NCI-H2171 treated with DMSO at 0.1 percent for 48 hours (cell line): ENCODE data around the gene PPP1R10.

Experiments
- DNase-seq: peaks from one replicate; lab custom pipeline; 2025; lab: John Stamatoyannopoulos, UW

PPP1R10 gene

GRCh38 chr6:30598912-30599624 lies 18.0 kb downstream of the PPP1R10 start:
- no peak for DNase-seq

GRCh38 chr6:30597315-30598144 lies 19.5 kb downstream of the PPP1R10 start:
- DNase-seq = peak; percentile 57

GRCh38 chr6:30592287-30592686 lies 24.8 kb downstream of the PPP1R10 start:
- no peak for DNase-seq

DNA sequence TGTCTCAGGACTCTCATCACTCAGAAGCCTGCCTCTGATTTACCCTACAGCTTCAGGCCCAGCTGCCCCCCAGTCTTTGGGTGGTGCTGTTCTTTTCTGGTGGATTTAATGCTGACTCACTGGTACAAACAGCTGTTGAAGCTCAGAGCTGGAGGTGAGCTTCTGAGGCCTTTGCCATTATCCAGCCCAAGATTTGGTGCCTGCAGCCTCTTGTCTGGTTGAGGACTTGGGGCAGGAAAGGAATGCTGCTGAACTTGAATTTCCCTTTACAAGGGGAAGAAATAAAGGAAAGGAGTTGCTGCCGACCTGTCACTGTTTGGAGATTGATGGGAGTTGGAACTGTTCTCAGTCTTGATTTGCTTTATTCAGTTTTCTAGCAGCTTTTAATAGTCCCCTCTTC lies 26.0 kb downstream of the PPP1R10 start:
- no peak for DNase-seq

- DNase-seq = no peak
Measured at GRCh38 chr6:30590509-30590908, 26.5 kb downstream of the PPP1R10 start.

DNA sequence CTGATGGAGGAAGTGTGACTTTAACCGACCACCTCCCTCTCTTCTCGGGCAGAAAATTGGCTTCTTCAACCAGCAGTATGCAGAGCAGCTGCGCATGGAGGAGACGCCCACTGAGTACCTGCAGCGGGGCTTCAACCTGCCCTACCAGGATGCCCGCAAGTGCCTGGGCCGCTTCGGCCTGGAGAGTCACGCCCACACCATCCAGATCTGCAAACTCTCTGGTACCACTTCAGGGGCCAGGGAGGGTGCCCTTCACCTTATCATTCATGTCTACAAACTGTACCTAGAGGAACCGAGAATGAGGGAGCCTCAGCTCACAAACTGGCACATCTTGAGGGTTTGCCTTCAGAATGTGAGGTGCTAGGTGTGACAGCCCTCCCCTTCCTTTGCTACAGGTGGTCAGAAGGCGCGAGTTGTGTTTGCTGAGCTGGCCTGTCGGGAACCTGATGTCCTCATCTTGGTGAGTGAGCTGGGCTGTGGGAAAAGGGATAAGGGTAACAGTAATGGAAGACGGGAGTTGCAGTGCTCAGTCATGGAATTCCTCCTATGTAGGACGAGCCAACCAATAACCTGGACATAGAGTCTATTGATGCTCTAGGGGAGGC lies 27.2 kb downstream of the PPP1R10 start:
- no peak for DNase-seq

GRCh38 chr6:30583921-30584320 lies 33.1 kb downstream of the PPP1R10 start:
- no peak for DNase-seq

- no peak for DNase-seq
Measured at GRCh38 chr6:30578051-30578450, 39.0 kb downstream of the PPP1R10 start.

DNA sequence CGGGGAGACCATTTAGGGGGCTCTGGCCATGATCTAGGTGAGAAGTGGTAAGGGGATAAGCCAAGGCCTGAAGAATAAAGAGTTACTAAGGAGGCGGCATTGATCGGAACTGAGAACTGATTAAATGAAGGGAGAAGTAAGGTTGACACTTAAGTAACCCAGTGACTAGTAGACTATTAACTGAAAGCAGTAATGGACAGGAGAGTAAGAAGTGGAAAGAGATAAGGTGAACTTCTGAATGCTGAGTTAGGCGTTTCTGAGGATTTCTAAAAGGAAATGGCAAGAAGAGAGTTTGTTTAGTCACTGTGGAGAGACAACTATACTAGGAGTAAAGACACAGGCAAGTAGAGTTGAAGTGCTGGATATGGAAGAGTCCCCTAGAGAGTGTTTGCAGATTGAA lies 43.9 kb downstream of the PPP1R10 start:
- no peak for DNase-seq

DNA sequence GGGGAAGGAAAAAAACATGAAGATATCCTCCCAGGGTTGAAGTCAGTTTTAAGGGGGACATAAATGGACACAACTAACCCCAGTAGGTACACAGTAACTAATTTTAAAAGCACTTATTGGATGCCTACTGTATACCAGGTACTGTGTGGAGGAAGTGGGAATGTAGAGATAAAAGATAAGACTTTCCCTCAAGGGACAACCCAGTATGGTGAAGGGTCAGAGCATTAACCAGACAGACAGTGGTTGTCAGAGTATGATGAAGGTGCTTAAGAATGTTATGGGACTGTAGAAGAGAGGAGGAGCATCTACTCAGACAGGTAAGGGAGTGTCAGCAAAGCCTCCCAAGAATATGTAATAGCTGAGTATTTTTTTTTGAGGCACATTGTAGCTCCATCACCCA lies 44.9 kb downstream of the PPP1R10 start:
- DNase-seq = no peak

- no peak for DNase-seq
Measured at GRCh38 chr6:30571762-30572082, 45.3 kb downstream of the PPP1R10 start.

GRCh38 chr6:30571075-30571761 lies 45.8 kb downstream of the PPP1R10 start, which contains the start of gene ABCF1:
TSS of gene ABCF1 (plus strand) at chr6:30571442. CDS start at chr6:30571488, 46 bp downstream.
- DNase-seq = peak; percentile 95

GRCh38 chr6:30570740-30571074 lies 46.3 kb downstream of the PPP1R10 start:
- no peak for DNase-seq

- no peak for DNase-seq
Measured at GRCh38 chr6:30570263-30570662, 46.8 kb downstream of the PPP1R10 start.

DNA sequence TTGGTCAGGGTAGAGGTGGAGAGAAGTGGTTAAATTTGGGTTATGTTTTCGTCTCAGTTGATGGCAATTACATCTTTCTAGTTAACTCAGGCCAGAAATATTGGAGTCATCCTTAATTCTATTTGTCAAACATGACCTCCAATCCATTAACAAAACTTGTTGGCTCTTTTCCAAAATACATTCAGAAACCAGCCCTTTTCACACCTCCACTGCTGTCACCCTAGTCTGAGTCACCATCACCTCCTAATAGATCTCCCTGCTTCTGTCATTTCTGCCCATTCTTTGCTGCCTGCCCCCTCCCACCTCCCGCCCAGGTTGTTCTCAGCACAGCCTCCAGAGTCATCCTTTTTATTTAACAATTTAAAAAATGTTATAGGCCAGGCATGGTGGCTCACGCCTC lies 48.8 kb downstream of the PPP1R10 start:
- no peak for DNase-seq

DNA sequence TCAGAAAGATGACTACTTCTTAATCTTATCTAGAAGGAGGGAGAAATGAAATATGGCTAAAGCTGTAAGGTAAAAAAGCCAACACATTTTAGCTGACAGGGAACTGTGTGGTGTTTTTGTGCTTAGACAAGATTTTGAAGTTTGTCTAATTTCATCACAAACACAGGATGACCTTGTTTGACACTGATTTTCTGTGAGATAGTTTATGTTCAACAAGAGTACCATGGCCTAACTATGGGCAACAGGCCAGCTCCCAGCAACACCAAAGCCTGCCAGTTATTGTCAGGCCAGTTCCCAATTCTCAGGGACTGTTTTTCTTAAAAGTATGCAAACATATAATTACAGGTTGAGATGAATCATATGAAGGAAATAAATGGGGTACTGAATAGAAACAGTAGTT lies 51.3 kb downstream of the PPP1R10 start:
- no peak for DNase-seq

DNA sequence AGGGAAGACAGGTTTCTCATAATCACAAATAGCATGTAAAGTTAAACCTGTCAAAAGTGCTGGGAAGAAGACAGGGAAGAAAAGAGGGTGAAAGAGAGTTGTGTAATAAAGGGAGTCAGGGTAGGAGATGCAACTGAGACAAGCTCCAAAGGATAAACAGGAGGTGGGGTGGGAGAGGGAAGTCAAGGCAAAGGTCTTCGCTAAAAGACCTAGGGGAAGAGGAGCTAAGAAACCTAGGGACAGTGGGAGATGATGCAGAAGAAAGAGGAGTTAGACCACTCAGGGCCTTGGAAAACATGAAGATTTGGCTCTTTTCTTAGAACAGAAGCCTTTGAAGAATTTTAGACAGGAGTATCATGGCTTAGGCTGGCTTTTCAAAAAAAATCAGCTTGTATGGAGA lies 52.9 kb downstream of the PPP1R10 start:
- no peak for DNase-seq

DNA sequence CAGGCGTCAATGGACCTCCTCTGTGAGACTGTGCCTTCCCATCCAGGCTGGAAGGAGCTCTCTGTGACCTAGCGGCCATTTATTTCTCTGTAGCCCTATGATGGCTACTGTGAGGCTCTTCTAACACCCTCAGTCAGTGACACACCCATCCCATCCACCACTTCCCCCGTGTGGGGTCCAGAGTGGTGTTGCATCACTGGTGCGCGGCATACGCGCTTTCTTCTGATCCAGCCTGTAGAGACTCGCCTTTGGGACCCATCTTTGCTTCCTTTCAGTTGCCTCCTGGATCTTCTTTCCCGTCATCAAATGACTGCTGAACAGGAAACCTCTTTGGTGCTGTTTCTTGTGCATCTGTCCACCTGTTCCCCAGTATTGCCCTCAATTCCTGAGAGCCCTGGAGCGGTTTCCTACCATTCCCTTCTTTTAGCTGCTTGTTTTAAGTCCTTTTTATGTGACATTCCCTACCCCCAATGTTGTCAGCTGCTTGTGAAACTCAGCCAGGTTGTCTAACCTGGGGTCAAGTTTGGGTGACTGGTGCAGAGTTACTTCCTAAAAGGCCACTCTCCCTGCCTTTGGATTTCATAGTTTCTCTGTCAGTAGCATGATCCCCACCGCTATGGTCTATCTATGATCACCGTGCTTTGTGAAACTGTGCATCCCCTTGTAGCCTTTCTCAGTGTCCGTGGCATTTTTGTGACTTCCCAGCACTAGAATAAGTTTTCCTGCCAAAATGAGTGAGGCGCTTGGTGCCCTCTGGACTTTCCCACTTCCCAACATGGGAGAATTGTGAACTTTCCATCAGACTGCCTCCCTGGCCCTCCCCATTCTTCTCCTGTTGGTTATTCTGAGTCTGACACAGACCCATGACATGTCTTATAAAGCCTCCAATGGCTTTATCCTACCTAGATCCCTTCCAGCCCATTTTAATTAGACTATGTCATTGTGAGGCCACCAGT lies 54.3 kb downstream of the PPP1R10 start:
- DNase-seq = no peak

- DNase-seq = no peak
Measured at GRCh38 chr6:30560930-30561329, 56.1 kb downstream of the PPP1R10 start.

DNA sequence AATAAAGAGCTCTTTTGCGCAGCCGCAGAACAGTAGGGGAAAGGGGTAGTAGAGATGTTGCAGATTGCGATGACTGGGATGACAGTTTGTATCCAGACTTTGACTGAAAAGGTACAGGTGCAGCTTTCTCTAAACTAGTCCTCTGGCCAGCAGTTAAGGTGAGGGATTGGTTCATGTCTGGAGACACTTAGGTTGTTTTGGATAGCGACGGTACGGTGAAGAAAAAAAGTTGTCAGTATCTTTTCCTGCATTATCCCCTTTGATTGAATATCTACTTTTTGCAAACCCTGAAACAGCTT lies 59.4 kb downstream of the PPP1R10 start:
- DNase-seq = no peak

- peak; percentile 96 for DNase-seq
Measured at GRCh38 chr6:30556906-30557682, 59.9 kb downstream of the PPP1R10 start, which contains the start of gene PRR3. TSS of gene PRR3 (plus strand) at chr6:30557295. CDS start at chr6:30557345, 50 bp downstream.
